ENCODE data around the gene JAG1.

The JAG1 gene

DNA sequence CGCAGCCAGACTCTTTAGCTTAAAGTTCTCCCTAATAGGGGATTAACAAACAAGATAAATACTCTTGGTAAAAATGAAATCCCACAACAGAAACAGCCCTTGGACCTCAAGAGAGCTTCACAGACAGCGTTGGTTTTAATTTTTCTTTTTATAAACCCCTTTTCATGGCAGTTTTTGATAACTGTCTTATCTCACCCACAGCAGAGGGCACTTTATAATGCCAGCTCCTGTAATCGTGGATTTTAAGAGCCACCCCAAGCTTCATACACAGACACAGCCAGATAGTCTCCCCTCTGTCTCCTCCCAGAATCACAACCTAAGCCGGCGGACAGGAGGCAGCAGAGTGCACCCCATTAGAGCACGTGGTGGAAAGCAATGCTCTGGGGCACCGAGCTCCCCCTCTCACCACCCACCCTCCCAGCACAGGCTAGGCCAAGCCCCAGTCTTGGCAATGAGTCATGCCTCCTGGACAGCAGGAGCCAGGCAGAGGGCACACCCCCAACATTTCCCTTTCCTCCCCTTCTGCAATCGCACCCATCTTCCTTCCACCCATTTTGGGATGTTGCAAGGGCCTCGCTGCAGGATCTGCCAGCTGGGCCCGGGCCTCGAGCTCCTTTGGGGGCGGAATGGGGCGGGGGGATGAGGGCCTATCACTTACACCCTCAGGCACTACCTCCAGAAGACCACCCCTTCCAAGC lies 2.4 kb downstream of the JAG1 start:
- in situ Hi-C loops (cut with HindIII; ENCODE audit: low pct_unique_long_range_greater_than_20kb, low sequenced_read_pairs), result no loop called here
- TF ChIP-seq JUND (IDR thresholded peaks at IDR 0.05; ENCODE audit: low read depth), result no peak

DNA sequence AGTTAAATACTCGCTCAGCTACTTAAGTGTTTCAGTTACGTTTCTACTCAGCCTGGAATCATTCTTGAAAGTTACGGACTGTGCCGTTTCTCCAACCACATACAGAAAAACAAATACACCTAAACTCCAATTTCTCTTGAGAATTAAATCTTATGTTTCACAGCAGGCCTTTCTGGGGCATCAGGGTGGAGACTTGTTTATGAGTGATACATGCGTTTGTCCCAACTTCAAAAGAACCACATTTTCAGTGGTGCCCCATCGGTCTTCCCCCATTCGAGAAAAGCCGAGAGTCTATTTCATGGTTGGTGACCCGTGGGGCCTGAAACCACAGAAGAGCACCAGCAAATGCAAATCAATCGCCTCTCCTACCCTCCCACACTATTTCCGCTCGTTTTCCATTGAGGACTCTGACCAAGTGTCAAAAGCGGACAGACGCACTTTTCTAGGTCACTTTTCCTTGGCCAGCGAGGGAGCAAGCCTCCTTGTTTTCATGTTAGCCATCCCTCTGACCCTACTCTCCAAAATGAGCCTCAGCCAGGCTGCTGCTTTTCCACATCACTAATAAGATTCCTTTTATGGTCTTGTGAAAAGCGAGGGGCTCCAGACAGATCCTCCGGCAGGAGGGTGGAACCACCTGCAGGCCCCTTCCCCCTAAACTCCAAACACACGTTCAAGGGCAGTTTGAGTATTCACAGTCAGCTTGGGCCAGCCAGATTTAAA lies 3.1 kb downstream of the JAG1 start:
- DNase-seq (ENCODE audit: low read depth in 1 of 2, low spot score in 1 of 2), result no peak
- in situ Hi-C loops (cut with HindIII; ENCODE audit: low pct_unique_long_range_greater_than_20kb, low sequenced_read_pairs), result no loop called here

More for the DNA sequence above, 2.4 kb downstream of the JAG1 start:
- DNase-seq (ENCODE audit: low read depth in 1 of 2, low spot score in 1 of 2), result peak in 1 of 2 experiments; percentile 16

DNA sequence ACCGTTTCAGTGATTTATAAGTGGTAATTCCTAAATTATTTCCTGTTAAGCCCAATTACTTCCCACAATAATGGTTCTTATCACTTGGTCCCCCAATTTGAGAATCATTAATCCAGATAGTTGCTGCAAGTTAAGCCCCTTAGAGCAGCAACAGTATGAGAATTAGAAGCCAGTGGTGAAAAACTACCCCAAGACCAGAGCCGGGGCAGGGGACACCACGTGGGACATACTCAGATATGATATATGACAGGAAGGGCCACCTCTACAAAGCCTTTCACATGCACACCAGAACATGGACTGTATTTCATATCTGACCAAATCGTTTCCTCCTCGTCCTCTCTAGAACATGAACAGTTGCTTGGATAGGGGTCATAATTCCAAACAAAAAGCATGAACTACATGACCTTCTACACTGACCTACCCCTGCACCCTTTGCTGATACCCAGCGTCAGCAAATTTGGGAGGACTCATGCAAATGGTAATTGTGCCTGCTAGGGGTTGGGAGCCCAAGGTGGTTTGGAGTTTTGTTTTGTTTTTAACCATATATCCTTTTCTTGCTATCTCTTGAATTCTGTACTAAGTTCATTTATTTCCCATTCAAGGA lies 3.9 kb downstream of the JAG1 start:
- in situ Hi-C loops (cut with HindIII; ENCODE audit: low pct_unique_long_range_greater_than_20kb, low sequenced_read_pairs), result no loop called here
- no peak for TF ChIP-seq JUND (IDR thresholded peaks at IDR 0.05; ENCODE audit: low read depth)
- no peak for DNase-seq (ENCODE audit: low read depth in 1 of 2, low spot score in 1 of 2)

More for the DNA sequence above, 3.1 kb downstream of the JAG1 start:
- TF ChIP-seq JUND (IDR thresholded peaks at IDR 0.05; ENCODE audit: low read depth), result no peak

DNA sequence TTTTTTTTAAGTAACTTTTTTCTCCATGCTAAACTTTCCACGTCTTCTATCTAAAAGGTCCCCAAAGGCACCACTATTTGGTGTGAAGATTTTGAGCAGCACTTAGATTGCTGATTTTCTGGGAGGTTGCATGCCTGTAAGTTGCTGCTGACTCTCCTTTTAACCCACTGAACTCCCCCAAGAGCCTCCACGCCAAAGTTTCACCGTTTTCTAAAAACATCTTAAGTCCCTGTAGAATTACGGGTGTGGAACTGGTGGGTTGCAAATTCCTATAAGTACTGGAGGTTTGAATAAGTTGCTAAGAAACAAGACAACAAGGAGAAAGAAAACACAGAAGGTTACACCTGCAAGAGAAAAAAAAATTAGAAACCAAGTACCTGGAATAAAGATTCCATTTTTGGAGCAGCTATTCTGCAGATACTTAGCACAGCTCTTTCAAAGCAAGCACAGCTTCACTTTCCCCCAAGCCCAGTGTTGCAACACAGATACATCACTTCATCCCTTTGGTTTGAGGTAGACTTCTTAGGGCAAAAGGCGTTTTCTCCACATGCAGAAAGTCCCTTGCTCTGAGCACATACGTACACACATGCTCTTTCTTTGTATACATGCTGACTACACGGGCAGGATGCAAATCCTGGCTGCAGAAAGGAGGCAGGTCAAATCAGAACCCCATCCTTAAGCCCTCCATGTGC lies 5.0 kb downstream of the JAG1 start:
- in situ Hi-C loops (cut with HindIII; ENCODE audit: low pct_unique_long_range_greater_than_20kb, low sequenced_read_pairs), result no loop called here
- no peak for DNase-seq (ENCODE audit: low read depth in 1 of 2, low spot score in 1 of 2)
- TF ChIP-seq JUND (IDR thresholded peaks at IDR 0.05; ENCODE audit: low read depth), result no peak

DNA sequence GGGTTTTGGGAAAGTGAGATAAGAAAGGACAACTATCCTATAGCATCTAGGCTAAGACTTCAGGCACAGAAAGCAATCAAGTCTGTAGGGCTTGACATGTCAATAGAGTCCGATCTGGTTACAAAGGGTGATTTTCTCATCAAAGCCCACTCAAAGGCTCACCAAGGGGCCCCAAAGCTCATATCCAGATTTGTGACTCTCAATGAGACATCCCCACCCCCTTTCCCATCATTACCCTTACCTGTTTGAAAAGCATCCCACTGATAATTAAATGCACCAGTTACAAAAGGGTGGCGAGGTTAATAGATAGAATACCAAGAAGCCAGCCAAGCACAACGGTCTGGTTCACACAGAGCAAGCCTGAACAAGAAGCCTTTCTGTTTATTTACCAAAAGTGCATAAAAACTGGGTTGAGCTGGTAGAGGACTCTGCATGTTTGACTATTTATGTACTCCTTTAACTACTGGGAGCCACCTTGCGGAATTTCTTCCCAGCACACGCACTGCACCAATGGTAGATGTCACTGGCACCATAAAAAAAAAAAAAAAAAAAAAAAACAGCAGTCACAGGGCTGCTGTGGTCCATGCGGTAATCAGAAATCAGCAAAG lies 6.1 kb downstream of the JAG1 start:
- no peak for DNase-seq (ENCODE audit: low read depth in 1 of 2, low spot score in 1 of 2)
- TF ChIP-seq JUND (IDR thresholded peaks at IDR 0.05; ENCODE audit: low read depth), result no peak
- in situ Hi-C loops (cut with HindIII; ENCODE audit: low pct_unique_long_range_greater_than_20kb, low sequenced_read_pairs), result no loop called here

DNA sequence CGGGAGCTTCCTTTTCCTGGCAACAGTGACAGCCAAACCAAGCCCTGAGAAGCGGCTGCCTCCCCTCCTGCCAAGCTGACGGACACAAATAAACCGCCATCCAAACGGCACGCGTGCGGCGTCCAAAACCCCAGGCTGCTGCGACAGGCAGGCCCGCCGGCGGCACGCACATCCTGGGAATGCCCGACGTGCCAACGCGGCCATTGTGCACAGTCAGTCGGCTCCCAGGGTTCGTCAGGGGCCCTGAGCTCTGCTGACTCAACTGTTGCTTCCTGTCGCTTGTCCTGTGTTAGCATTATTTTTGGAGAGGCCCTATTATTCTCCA lies 6.8 kb downstream of the JAG1 start:
- TF ChIP-seq JUND (IDR thresholded peaks at IDR 0.05; ENCODE audit: low read depth), result no peak
- no peak for DNase-seq (ENCODE audit: low read depth in 1 of 2, low spot score in 1 of 2)
- in situ Hi-C loops (cut with HindIII; ENCODE audit: low pct_unique_long_range_greater_than_20kb, low sequenced_read_pairs), result no loop called here

DNA sequence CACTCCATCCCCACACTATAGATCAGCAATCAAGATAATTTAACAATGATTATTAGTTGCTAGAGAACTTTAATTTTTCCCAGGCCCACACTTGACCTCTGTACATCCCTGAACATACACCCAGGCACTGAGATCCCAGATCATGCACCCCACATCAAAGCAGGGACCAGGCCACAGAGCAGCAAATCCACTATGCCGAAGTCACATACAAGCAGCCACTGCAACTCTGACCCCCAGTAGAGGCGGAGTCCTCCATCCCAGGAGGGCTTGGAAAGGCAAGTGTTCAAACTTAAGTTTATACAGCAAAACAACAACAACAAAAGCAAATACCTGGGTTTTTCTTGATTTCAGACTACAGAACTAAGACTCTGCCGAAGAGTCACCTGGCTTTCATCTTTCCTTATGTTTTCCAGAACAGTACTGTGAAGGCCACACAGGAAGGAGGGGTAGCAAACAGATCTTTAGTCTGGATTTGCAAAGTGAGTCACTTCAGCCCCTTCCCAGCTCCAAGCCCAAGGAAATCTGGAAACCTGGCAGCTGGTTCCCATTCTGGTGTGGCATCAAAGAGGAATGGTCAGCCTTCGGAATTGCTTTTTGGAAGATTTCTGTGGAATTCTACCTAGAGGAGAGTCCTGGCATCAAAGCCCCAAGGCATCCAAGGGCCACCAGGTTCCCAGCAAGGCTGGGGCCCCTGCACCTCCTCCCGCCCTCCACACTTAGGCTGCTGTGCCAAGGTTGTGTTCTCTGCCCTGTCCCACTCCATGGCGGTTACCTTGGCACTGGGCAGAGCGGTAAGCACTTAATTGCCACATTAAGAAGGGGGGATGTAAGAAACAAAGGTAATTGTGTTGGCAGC lies 7.3 kb downstream of the JAG1 start:
- DNase-seq (ENCODE audit: low read depth in 1 of 2, low spot score in 1 of 2), result no peak
- TF ChIP-seq JUND (IDR thresholded peaks at IDR 0.05; ENCODE audit: low read depth), result no peak
- in situ Hi-C loops (cut with HindIII; ENCODE audit: low pct_unique_long_range_greater_than_20kb, low sequenced_read_pairs), result no loop called here

DNA sequence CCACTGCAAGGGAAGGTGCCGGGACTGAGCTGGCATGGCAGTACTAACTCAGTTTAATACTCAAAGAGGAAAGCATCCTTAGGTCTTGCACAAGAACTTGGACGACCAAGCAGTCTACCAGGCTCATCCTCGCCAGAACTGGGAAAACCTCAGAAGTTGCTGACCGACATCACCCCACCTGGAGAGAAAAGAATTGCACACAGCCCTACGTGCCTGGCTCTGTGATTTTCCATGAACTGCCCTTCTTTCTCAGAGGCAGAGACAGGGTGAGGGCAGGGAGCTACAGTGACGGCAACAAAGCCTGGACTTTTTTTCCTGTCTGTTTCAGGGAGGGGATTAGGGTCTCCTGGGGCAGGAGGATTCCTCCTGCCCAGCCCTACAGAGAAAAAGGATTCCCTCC lies 8.0 kb downstream of the JAG1 start:
- no peak for TF ChIP-seq JUND (IDR thresholded peaks at IDR 0.05; ENCODE audit: low read depth)
- no peak for DNase-seq (ENCODE audit: low read depth in 1 of 2, low spot score in 1 of 2)
- in situ Hi-C loops (cut with HindIII; ENCODE audit: low pct_unique_long_range_greater_than_20kb, low sequenced_read_pairs), result no loop called here

DNA sequence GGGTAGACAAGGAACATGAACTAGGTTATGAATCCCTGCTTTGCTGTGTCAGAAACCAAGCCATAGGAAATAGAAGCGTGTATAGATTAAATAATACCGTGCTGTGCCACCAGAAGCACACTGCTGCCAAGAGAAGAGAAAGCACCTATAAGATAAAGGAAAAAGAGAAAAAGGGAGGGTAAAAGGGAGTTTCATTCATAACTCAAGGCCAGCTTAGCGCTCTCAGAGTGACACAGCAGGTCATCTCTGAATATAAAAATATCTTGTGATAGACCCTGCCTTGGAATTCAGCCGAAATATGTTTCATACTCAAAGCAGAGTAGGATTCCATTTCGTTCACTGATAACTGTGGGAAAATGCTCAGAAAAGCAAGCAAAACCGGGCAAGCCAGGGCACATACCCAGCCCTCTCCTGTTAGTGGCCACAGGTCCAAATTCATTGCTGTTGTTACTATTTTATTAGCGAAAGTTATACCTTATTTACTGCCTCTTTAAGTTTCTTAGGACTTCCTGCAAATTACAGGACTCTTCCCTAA lies 8.7 kb downstream of the JAG1 start:
- DNase-seq (ENCODE audit: low read depth in 1 of 2, low spot score in 1 of 2), result no peak
- TF ChIP-seq JUND (IDR thresholded peaks at IDR 0.05; ENCODE audit: low read depth), result no peak
- in situ Hi-C loops (cut with HindIII; ENCODE audit: low pct_unique_long_range_greater_than_20kb, low sequenced_read_pairs), result no loop called here

DNA sequence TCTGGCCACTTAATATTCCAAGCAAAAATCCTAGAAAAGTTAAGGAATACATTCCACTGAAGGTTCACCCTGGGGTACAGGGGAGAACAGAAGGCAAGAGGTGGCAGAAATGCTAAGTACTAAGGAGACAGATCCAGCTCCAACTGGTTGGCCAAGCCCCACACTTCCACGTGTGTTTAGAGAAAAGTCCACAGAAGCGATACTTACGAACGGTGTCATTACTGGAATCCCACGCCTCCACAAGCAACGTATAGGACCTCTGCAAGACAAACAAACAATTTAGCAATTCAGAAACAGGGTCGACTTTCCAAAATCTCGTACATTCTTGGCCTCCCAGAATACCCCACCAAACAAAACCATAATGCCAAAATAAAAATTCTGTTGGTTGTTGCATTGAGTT lies 10.0 kb downstream of the JAG1 start:
- no peak for TF ChIP-seq JUND (IDR thresholded peaks at IDR 0.05; ENCODE audit: low read depth)
- no peak for DNase-seq (ENCODE audit: low read depth in 1 of 2, low spot score in 1 of 2)
- in situ Hi-C loops (cut with HindIII; ENCODE audit: low pct_unique_long_range_greater_than_20kb, low sequenced_read_pairs), result no loop called here

DNA sequence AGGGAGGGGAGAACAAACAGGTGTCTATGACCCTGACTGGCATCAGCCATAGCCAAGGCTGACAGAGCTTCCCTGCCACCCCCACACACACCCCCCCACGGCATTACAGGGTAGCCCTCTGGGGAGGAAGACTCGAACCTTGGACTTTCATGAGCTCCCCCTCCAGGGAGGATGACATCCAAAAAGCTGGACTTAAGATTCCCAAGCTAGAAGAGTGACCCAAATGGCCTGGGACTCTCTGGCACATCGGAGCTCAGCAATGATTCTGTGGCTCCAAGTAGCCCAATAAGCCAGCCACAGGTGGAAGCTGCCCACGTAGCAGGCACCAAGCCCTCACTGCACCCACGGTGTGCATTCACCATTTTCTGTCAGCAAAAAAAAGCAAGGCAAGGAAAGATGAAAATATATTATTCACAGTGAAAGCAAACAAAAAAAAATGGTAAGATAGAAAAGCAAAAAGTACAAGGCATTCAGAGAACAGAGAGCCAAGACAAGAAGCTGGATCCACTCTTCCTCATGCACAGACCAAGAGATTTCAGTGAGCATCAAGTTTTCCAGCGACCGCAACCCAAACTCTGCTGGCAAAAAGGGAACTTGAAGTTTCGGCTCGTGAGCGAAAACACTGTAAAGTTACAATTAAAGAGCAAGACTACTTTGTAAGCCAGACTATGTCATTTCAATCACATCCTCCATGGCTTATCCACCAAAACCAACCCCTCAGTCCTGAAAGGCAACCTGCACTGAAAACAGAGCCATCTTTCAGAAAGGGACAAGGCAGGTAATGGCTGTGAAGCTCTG lies 10.9 kb downstream of the JAG1 start:
- TF ChIP-seq JUND (IDR thresholded peaks at IDR 0.05; ENCODE audit: low read depth), result no peak
- DNase-seq (ENCODE audit: low read depth in 1 of 2, low spot score in 1 of 2), result no peak
- in situ Hi-C loops (cut with HindIII; ENCODE audit: low pct_unique_long_range_greater_than_20kb, low sequenced_read_pairs), result no loop called here
